GM19238 (cell line): ENCODE results near the gene INHBE.
A peak's percentile ranks its signal among the peaks of the same experiment; 100 is the strongest.
"Not testable (repeated sequence)": the region's sequence is repeated elsewhere in the genome, so short reads cannot be mapped to it uniquely, and the experiment has no call there.

Experiments used
- DNase-seq: peaks from one replicate; pipeline ENCODE4 v3.0.0; 2011; ENCODE audit warnings: low spot score; ENCODE audit not compliant: insufficient read length

The INHBE gene

DNA sequence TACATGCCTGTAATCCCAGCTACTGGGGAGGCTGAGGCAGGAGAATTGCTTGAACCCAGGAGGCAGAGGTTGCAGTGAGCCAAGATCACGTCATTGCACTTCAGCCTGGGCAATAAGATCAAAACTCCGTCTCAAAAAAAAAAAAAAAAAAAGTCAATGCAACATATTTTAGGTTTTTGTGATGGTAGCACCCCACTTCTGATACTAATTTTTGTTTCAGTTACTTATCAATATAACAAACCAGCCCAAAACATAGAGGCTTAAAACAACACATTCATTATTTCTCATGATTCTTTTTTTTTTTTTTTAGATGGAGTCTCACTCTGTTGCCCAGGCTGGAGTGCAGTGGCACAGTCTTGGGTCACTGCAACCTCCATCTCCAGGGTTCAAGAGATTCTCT is 13.7 kb upstream of the INHBE start:
- DNase-seq: not testable (repeated sequence)

DNA sequence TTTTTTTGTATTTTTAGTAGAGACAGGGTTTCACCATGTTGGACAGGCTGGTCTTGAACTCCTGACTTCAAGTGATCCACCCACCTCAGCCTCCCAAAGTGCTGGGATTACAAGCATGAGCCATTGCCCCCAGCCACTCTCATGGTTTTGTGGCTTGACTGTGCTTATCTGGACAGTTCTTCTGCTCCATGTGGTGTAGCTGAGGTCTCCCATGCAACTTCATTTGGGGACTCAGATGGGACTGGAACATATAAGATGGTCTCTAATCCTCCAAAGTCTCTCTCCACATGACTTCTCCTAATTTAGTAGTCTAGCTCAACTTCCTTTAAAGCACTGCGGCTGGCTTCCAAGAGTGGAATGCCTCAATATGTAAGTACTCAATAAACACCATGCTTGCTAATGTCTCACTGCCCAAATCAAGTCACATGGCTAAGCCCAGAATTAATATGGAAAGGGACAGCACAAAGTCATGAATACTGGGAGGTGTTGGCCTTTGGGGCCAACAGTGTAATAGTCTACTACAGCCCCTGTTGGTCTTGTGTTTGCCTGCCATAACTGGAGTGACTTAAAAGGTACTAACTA is 13.2 kb upstream of the INHBE start:
- no peak for DNase-seq

DNA sequence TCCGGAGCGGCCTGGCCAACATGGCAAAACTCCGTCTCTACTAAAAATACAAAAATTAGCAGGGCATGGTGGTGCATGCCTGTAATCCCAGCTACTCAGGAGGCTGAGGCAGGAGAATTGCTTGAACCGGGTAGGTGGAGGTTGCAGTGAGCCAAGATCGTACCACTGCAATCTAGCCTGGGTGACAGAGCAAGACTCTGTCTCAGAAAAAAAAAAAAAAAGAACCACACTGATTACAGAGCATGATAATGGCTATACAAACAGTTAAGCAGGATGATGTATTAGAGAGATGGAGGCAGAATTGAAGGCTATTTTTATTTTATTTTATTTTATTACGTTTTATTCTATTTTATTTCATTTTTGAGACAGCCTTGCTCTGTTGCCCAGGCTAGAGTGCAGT is 10.8 kb upstream of the INHBE start:
- not testable (repeated sequence) for DNase-seq

DNA sequence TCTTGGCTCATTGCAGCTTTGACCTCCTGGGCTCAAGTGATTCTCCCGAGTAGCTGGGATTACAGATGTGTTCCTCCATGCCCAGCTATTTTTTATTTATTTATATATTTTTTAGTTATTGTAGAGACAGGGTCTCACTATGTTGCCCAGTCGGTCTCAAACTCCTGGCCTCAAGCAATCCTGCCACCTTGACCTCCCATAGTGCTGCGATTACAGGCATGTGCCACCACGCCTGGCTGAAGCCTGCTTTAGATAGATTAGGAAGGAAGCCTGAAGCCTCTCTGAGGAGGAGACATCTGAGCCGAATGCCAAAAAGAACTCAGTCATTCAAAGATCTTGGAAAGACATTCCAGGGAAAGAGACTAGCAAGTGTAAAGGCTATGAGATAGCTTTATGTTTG is 10.4 kb upstream of the INHBE start:
- DNase-seq: no peak

DNA sequence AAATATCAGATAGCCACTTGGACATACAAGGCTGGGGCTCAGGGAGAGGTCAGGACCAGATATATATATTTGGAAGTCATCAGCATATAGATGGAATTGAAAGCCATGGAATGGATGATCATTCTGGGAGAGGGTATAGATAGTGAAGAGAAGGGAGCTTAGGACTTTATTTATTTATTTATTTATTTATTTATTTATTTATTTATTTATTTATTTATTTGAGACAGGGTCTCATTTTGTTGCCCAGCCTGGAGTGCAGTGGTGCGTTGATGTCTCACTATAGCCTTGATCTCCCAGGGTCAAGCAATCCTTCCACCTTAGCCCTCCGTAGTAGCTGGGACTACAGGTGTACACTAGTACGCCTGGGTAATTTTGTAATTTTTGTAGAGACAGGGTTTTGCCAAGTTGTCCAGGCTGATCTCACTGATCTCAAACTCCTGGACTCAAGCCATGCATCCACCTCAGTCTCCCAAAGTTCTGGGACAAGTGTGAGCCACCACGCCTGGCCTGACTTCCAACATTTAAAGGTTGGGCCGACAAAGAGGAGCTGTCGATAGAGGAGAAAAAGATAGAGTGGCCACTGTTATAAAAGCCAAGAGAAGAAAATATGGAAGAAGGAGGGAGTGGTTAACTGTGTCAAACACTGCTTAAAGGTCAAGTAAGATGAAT is 8.7 kb upstream of the INHBE start:
- DNase-seq: no peak

DNA sequence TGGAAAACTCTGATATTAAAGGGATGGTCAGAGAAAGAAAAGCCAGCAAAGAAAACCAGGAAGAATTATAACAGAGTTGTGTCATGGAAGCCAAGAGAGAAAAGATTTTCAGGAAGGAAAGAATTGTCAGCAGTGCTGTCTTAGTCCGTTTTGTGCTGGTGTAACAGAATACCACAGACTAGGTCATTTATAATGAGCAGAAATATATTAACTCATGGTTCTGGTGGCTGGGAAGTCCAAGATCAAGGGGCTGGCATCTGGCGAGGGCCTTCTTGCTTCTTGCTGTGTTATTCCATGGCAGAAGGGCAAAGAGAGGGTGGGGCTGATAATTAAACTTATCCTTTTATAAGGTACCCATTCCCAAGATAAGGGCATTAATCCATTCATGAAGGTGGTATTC is 6.4 kb upstream of the INHBE start:
- DNase-seq: no peak

DNA sequence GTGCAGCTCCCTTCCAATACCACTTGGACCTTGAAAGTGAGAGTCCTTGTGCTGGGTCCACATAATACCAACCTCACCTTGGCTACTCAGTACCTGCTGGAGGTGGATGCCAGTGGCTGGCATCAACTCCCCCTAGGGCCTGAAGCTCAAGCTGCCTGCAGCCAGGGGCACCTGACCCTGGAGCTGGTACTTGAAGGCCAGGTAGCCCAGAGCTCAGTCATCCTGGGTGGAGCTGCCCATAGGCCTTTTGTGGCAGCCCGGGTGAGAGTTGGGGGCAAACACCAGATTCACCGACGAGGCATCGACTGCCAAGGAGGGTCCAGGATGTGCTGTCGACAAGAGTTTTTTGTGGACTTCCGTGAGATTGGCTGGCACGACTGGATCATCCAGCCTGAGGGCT is 5.7 kb upstream of the INHBE start:
- DNase-seq: no peak

DNA sequence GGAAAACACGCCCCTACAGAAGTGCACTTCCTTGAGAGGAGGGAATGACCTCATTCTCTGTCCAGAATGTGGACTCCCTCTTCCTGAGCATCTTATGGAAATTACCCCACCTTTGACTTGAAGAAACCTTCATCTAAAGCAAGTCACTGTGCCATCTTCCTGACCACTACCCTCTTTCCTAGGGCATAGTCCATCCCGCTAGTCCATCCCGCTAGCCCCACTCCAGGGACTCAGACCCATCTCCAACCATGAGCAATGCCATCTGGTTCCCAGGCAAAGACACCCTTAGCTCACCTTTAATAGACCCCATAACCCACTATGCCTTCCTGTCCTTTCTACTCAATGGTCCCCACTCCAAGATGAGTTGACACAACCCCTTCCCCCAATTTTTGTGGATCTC is 5.0 kb upstream of the INHBE start:
- no peak for DNase-seq

DNA sequence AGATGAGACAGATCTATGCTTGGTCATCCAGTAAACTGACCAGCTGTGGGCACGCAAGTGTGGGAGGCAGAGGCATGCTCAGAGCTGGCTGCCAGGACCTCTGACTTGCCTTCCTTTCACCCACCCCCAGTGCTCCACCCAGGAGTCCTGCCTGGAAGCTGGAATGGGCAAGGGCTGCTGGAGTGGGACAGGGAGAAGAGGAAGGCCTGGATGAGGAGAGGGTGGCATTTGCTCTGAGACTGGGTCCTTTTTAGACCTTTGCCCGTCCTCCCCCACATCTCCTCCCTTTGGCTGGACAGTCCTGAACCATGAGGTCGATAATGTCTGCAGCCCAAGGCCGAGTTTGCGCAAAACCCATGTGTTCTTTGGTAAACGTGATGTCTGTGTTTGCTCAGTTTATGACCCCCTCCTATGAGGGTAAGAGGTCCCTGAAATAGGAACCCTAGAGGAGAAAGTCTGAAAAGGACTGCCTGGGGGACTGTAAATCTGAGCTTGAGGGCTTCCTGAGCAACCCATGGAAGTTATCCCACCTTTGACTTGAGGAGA is 3.8 kb upstream of the INHBE start:
- no peak for DNase-seq

DNA sequence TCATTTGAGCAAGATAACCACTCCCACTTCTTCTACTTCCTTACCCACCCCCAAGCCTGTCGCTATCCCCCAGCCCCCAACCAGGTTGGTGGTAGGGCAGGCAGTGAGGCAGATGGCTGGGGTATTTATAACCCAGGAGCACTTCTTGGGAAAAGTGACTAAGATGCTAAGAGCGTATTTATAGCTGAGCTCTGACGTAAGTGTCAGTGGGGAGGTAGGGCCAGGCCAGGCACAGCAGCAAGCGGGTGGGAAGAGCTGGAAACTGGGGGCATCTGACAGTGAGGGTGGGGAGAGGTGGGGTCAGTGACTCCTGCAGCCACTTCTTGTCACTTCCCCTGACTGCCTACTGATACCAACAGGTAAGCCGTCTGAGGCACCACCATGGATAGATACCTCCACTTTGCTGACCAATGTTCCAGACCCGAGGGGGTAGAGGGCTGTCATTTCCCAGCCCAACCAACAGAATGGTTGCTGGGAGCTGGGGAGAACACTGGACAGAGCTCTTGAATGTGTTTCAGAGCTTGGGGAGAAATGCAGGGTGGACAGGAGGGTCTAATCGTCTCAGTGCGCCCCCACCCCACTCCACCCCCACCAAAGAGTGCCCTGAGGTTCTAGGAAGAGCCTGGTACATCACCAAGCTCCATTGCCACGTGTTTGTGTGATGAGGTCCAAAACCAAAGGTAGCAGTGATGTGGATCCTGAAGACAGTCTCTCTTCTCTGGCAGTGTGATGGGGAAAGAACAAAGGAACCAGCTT is 2.7 kb upstream of the INHBE start:
- no peak for DNase-seq

DNA sequence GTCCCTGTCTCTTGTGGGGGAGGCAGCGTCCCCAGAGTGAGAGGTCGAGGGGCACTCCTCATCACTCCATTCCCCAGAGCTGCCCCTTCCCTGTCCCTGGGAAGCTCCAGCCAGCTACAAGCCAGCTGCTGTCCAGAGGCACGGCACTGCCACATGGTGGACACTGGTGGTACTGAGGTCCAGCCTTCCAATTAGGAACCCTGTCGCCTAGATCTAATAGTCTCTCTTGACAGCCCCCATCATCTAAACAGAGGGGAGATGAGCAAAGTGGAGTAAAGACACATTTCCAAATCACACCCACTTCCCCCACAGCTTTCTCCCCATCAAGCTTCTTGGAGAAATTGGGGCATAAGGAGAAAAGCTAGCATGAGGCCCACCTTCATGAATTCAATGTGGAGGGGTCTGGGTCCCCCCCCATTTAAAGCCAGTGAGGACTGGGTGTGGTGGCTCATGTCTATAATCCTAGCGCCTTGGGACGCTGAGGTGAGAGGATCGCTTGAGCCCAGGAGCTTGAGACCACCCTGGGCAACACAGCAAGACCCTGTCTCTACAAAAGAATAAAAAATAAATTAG is 2.1 kb upstream of the INHBE start:
- peak; percentile 42 for DNase-seq

DNA sequence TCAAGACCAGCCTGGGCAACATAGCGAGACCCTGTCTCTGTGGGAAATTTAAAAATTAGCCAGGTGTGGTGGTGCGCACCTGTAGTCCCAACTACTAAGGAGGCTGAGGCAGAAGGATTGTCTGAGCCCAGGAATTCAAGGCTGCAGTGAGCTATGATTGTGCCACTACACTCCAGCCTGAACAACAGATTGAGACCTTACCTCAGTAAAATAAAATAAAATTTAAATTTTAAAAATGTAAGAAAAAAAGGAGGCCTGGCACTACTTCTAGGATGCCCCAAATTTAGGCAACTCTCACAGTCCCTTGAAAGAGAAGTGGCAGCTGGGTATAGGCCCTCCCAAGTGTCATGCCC is 918 bp upstream of the INHBE start:
- no peak for DNase-seq

DNA sequence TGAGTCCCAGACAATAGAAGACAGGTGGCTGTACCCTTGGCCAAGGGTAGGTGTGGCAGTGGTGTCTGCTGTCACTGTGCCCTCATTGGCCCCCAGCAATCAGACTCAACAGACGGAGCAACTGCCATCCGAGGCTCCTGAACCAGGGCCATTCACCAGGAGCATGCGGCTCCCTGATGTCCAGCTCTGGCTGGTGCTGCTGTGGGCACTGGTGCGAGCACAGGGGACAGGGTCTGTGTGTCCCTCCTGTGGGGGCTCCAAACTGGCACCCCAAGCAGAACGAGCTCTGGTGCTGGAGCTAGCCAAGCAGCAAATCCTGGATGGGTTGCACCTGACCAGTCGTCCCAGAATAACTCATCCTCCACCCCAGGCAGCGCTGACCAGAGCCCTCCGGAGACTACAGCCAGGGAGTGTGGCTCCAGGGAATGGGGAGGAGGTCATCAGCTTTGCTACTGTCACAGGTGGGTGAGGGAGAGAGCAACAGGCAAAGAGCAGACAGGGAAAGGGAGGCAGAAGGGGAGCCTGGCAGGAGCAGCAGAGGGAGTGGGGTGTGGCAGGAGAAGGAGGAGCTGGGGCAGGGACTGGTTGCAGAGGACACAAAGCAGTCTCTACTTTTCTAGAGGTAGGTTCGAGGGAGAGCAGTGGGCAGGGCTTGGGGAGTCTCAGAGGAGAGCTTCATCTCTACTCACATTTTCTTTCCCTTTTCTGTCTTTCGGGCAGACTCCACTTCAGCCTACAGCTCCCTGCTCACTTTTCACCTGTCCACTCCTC is 452 bp downstream of the INHBE start:
- DNase-seq: no peak

DNA sequence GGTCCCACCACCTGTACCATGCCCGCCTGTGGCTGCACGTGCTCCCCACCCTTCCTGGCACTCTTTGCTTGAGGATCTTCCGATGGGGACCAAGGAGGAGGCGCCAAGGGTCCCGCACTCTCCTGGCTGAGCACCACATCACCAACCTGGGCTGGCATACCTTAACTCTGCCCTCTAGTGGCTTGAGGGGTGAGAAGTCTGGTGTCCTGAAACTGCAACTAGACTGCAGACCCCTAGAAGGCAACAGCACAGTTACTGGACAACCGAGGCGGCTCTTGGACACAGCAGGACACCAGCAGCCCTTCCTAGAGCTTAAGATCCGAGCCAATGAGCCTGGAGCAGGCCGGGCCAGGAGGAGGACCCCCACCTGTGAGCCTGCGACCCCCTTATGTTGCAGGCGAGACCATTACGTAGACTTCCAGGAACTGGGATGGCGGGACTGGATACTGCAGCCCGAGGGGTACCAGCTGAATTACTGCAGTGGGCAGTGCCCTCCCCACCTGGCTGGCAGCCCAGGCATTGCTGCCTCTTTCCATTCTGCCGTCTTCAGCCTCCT is 1.1 kb downstream of the INHBE start:
- no peak for DNase-seq

DNA sequence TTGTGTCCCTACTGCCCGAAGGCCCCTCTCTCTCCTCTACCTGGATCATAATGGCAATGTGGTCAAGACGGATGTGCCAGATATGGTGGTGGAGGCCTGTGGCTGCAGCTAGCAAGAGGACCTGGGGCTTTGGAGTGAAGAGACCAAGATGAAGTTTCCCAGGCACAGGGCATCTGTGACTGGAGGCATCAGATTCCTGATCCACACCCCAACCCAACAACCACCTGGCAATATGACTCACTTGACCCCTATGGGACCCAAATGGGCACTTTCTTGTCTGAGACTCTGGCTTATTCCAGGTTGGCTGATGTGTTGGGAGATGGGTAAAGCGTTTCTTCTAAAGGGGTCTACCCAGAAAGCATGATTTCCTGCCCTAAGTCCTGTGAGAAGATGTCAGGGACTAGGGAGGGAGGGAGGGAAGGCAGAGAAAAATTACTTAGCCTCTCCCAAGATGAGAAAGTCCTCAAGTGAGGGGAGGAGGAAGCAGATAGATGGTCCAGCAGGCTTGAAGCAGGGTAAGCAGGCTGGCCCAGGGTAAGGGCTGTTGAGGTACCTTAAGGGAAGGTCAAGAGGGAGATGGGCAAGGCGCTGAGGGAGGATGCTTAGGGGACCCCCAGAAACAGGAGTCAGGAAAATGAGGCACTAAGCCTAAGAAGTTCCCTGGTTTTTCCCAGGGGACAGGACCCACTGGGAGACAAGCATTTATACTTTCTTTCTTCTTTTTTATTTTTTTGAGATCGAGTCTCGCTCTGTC is 1.8 kb downstream of the INHBE start:
- DNase-seq: no peak

DNA sequence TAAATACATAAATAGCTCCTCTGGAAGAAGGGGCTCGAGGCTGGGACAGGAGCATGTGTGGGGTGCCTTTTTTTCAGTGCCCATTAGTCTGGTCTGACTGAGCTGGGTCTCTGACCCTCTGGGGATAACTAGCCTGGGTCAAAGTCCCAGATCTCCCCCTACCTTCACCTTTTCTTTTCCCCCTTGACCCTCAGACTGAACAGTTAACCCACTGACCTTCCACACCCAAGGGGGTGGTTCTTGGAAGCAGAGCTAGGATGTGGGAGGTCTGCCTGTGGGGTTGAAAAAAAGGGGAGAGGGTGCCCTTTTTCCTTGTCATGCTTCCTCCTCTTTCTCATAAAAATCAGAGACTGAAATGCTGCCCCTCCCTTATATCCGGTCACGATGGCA is 3.6 kb downstream of the INHBE start:
- DNase-seq: no peak

DNA sequence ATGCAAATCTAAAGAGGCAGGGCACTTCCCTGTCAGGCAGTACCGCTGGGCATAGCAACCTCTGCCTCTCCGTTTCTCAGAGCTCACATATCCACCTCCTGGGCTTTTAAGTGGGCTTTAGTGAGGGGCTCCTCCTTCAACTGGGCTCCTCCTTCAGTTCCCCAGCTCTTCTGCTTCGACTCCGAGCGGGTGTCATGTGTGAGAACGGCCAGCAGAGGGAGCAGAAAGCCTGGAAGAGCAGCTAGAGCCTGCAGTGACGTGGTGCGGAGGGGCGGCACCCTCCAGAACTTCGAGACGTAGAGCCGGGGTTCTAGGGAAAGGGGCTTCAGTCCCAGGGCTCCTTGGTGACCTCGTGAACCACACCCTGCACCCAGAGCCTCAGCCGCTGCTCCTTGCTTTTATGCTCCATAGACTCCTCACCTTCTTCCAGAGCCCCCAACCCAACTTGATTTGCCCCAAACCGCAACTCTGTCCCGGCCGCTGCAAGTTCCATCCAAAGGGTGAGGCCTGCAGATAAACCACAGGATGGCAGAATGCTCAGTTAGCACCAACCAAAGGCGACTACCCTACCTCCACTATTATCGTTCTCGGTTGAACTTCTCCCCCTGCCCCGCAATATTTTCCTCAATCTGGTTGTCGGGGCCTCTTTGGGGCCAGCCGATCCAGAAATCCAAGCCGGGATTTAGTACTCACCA is 4.1 kb downstream of the INHBE start:
- peak; percentile 77 for DNase-seq

DNA sequence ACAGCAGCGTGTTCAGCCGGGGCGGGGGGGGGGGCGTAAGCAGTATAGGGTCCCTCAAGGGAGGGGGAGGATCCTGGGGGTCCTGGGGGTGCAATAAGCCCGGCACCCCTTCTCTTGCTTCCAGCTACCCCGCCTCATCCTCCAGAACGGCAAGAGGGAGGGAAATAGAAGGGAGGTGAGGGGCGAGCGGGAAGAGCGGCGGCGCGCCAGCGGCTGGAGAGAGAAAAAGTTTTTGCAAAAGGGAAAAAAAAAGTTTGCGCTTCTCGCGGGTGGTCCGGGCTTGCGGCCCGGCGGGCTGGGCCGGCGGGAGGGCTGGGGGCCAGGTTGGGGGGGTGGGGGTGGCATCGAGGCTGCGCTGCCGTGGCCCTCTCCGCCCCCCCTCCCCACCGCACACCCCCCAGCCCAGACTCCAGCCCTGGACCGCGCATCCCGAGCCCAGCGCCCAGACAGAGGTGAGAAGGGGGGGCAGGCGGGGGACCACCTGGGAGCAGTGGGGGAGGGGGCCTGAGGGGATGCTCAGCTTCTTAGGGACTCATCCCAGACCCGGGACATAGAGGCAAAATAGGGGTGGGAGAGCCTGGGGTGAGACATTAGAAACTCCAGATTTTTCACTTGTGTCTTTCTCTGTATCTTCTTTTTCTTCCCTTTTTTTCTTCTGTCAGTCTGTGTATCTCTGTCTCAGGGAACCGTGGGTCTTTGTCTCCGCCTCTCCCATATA is 4.8 kb downstream of the INHBE start, which contains the start of gene GLI1:
GLI1 (plus strand) TSS at position 36 of the 718 bp plus-strand sequence. CDS start 3,907 bp downstream, outside the sequence.
- DNase-seq: no peak

DNA sequence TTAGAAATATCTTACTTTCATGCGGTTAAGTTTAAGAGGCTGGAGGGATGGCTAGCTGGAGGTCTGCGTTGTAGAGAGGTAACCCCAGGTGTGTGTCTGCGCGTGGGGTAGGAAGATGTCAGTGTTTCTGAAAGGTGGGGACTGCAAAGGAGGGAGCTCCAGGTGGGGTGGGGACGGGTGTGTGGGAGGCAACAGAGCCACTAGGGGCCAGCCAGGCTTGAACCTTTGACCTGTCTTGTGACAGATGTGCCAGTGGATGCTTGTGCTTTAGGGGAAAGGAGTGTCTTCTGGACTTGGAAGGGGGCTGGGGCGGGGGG is 5.3 kb downstream of the INHBE start:
- no peak for DNase-seq
